COR-L47 (cell line): ENCODE results near the gene SPG7.
A peak's percentile ranks its signal among the peaks of the same experiment; 100 is the strongest.
"Not testable (repeated sequence)": the region's sequence is repeated elsewhere in the genome, so short reads cannot be mapped to it uniquely, and the experiment has no call there.

Experiments
- DNase-seq: peaks from one replicate; lab custom pipeline; 2025; lab: John Stamatoyannopoulos, UW

The SPG7 gene

DNA sequence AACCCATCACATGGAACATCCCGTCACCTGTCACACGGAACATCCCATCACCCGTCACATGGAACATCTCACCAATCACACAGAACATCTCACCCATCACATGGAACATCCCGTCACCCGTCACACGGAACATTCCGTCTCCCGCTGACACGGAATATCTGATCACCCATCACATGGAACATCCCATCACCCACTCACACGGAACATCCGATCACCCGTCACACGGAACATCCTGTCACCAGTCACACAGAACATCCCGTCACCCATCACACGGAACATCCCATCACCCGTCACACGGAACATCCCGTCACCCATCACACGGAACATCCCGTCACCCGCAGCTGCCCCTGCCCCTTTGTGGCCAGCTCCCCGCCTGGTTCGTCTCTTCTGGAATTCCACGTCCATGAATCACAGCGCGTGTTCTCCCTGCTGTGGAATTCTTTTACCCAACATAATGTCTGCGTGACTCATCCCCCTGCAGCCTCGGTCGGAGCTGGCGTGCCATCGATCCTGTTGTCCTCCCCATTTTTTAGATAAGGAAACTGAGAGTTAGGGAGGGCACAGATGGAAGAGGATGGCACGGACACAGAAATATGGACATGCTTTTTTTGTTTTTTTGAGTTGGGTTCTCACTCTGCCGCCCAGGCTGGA lies 73.0 kb downstream of the SPG7 start:
- no peak for DNase-seq

DNA sequence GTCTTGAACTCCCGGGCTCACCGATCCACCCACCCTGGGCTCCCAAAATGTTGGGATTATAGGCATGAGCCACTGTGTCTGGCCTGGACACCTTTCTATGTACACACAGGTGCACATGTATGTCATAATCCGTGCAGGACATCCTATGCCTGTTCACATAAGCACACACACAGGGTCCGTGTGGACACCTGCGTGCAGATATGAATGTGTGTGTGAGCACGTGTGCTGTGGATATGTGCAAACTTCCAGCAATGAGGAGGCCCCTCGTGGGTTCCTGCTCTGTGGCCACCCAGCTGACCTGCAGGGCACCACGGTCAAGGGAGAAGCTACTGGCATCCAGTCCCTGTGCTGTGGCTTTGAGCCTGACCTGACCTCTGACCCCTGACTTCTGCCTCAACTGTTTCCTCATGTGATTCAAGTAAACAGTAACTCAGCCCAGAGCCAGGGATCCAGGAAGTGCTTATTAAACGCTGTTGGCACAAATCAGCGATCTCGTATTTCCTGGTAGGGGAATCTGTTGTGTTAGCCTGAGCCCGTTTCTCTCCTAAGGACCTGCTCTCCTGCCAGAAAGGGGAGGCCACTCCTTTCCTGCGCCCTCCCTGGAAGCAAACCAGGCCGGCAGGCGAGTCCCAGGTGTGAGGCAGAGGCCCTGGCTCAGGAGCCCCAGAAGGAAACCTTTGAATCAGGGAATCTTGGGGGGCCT lies 73.8 kb downstream of the SPG7 start:
- DNase-seq = no peak

DNA sequence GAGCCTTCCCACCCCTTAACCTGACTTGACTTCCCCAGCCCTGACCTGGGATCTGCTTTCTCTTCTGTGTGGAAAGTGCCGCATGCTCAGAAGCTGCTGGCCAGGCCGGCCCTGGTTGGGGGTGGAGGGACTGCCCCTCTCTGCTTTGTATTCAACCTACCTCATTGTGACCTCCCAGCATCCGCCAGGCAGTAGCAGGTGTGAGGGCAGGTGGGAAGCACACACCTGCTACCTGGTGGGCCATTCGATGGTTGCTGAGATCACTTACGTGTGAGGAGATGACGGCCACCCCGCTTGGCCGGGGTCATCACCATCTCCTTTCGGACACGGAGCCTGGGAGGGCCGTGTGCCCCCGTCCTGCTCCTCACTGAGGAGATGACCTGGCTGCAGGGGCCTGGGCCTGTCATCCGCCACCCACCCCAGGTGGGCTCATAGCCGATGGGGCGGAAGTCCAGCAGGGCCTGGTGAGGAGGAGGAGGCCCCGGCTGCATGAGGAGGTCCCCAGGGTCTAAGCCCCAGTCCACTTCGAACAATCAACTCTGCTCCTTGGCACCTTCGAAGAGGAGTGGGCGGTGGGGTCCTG lies 74.5 kb downstream of the SPG7 start:
- DNase-seq = no peak

DNA sequence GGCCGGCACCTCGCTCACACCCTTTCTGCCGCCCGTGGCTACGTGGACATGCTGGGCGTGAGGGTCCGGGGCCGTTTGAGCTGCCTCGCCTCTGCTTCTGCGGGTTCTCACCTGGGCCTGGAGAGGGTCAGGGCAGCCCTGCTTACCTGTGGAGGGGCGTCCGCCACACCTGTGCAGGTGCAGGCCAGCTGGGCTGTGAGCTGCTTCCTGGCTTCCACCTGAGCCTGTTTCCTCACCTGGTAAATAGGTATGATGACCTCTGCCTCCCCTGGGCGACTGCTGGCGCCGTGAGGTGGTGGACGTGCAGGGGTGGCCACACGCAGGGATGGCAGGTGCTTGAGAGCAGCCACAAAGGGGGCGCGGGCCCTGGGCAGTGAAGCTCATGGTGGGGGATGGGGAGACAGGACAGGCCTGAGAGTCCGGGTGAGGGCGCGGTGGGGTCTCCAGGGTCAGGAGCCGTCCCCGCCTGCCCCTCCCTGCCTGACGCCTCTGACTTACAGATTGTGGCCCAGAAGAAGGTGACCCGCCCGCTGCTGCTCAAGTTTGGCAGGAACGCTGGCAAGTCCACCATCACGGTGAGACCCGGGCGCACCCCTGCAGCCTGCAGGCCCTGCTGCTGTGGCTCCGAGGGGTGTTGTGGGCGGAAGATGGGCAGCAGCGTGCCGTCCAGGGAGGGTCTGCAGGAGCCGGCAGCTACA lies 75.1 kb downstream of the SPG7 start:
- DNase-seq = no peak

DNA sequence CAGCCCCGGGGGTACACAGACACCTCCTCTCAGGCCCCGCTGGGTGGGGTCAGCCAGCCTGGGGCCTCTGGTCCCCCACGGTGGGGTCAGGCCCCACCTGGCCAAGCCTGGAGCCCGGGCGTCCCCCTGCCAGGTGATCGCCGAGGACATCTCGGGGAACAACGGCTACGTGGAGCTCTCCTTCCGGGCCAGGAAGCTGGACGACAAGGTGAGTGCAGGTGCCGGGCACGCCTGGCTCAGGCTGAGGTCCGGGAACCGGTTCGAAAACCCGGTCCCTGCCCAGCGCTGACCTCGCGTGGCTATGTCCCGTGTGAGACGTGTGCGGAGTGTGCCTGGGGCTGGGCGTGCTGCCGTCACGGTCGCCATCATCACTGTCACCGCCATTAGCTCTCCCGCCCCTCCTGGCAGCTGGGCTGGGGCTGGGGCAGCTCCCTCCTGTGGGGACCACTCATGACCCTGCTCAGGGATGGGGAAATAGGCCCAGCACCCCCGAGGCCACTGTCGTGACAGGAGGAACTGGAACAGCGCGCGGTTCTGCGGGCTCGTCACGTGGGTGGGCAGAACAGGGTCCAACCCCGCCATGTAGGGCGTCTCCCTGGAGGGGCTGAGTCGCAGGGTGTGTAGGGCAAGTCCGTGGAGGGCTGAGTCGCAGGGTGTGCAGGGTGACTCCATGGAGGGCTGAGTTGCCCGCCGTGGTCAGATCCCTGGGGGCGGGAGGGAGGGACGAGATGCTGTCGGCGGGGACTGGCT lies 75.9 kb downstream of the SPG7 start:
- no peak for DNase-seq

DNA sequence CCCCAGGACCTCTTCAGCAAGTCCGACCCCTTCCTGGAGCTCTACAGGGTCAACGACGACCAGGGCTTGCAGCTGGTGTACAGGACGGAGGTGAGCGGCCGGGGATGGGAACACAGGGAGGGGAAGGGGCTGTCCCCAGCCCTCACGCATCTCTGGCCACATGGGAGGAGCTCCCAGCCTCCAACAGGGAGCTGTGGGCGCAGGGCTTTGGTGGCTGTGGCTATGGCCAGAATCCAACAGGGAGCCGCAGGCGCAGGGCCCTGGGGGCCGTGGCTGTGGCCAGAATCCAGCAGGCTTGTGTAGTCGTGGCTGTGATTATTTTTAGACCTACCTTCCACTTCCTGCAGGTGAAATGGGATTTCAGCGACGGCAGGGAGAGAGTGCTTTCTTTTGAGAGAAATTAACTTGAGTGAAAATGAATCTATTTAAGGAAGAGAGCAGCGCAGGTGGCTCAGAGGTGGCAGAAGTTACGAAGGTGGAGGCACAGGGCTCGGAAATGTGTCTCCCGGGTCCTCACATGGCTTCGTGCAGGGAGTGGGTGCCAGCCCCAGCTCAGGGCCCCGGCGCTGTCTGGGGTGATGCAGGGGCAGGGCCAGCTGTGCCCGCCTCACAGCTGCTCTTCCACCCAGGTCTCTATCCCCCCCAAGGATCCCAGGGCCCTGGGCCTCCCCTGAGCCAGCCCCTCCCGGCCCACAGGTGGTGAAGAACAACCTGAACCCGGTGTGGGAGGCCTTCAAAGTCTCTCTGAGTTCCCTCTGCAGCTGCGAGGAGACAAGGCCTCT lies 76.8 kb downstream of the SPG7 start:
- no peak for DNase-seq

DNA sequence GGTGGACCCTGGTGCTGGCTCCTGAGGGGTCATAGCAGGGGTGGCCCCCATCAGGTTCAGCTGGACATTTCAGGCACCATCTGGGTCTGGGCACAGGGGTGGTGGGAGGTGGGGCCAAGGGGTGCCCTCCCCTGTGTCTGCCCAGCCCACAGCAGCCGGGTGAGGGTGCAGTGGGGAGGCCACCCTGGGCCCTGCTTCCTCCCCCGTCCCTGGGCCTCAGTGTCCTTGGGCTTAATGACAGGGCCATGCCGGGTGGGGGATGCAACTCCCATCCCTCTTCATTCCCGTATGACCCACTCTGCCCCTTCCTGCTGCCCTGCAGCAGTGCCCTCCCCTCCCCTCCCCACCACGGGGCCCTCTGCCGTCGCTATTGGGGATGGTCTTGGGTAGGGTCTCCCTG lies 78.0 kb downstream of the SPG7 start:
- no peak for DNase-seq

DNA sequence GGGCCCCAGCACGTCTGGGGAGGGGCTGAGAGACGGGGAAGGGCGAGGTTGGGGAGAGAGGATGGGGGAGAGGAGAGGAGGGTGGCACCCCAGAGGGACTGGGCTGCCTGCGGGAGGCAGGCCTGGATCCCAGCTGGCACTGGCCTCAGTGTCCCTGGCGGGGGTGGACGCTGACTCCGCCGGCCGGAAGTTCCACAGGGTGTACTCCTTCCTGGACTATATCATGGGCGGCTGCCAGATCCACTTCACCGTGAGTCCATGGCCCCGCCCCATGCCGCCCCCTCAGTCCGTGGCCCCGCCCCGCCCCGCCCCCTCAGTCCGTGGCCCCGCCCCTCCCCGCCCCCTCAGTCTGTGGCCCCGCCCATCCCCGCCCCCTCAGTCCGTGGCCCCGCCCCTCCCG lies 78.7 kb downstream of the SPG7 start:
- DNase-seq = no peak

DNA sequence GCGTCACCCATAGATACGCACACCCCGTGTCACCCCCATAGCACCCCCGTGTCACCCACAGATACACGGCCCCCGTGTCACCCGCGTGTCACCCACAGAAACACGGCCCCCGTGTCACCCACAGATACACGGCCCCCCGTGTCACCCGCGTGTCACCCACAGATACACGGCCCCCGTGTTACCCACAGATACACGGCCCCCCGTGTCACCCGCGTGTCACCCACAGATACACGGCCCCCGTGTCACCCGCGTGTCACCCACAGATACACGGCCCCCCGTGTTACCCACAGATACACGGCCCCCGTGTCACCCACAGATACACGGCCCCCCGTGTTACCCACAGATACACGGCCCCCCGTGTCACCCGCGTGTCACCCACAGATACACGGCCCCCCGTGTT lies 79.5 kb downstream of the SPG7 start:
- not testable (repeated sequence) for DNase-seq

DNA sequence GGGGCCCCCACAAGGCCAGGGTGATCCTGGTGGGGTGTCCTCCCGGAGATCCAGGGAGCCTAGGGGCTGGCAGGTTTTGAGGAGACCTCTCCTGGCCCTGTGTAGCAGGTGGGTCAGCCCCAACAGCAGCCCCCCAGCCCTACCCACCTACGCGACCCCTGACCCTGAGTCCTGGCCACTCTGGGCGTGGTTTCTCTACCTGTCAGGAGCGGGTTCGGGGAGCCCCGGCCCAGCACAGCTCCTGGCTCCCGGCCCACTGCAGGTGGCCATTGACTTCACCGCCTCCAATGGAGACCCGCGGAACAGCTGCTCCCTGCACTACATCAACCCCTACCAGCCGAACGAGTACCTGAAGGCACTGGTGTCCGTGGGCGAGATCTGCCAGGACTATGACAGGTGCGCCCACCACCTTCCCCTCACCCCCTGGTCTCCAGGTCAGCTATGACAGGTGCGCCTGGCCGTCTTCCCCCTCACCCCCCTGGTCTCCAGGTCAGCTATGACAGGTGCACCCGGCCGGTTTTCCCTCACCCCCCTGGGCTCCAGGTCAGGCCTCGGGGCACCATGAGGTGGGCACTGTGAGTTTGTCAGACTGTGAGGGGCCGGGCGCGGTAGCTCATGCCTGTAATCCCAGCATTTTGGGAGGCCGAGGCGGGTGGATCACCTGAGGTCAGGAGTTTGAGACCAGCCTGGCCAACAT lies 80.4 kb downstream of the SPG7 start:
- no peak for DNase-seq

DNA sequence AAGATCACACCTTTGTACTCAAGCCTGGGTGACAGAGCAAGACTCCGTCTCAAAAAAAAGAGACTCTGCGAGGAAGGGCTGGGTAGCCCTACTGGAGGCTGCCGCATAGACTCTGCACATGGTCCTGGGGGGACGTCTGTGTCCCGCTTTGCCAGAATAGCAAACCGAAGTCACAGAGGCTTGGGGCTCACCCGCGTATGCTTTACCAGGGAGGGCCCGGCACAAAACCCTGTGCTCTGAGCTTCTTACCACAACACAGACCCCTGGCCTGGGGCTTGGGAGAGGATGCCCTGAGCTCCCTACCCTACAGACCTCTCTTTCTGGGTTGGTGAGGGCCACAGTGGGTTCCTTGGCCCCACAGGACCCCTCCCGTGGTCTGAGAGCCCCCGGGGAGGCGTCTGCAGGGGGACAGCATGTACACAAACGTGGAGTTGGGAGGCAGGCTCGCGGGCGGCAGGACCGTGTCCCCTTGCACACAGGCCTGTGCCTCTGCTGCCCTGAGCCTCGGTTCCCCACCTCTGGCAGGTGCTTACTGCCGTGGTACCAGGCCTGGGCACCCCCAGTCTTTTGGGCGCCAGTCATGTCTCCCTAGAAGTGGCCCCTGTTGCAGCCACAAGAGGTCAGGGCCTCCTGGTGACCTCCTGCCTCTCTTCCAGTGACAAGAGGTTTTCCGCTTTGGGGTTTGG lies 81.2 kb downstream of the SPG7 start:
- DNase-seq = no peak

DNA sequence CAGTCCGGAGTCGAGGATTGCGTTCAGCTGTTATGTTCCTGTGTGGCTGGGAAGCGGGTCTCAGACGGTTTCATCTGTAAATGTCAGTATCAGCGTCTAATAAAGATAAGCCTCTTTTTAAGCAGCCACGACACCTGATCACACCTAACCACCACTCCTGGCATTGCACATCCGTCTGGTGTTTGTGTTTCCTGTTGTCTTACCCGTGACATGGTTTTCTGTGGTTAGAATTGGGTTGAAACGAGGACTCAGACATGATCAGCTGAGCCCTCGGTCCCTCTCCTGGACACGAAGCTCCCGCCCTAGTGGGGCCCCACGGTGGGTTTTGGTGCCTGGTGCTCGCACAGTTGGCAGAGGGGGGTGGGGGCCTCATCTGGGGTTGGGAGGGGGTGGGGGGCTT lies 85.6 kb downstream of the SPG7 start:
- DNase-seq = no peak

DNA sequence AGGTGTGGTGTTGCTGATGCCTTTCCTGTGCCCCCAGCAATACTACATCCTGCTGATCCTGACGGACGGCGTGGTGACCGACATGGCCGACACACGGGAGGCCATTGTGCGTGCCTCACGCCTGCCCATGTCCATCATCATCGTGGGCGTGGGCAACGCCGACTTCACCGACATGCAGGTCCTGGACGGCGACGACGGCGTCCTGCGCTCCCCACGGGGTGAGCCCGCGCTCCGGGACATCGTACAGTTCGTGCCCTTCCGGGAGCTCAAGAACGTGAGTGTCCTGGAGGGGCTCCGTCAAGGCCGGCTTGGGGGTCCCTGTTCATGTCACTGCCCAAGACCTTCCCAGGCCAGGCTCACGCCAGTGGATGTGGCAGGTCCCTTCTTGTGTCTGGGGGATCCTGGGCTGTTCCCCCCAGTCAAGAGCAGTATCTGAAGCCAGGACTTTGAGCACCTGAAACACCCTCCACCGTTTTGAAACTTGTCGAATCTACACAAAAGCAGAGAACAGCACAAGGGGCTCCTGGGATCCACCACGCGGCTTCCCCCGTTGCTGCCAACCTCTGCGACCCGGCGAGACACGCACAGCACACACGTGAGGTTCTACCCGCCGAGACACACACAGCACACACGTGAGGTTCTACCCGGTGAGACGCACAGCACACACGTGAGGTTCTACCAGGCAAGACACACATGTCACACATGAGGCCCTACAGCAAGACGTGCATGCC lies 87.3 kb downstream of the SPG7 start:
- no peak for DNase-seq

DNA sequence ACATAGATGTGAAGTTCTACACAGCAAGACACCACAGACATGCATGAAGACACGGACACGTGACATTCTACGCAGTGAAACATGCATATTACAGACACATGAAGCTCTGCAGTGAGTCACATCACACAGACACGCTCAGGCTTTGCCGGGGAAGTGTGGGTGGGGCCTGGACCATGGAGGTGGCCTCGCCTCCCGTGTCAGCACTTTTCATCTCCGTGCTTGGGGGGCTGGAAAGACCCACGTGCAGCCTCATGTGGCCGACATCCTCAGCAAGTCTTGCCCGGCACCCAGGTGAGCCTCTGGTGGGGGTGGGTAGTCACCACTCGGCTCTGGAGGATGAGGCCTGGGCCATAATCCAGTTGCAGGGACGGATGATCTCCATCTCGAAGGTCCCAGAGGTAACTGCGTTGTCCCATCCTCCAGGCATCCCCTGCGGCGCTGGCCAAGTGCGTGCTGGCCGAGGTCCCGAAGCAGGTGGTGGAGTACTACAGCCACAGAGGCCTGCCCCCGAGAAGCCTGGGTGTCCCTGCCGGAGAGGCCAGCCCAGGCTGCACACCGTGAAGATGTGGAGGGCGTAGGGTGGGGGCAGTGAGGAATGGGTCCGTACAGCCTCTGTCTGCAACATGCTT lies 88.0 kb downstream of the SPG7 start:
- DNase-seq = no peak

DNA sequence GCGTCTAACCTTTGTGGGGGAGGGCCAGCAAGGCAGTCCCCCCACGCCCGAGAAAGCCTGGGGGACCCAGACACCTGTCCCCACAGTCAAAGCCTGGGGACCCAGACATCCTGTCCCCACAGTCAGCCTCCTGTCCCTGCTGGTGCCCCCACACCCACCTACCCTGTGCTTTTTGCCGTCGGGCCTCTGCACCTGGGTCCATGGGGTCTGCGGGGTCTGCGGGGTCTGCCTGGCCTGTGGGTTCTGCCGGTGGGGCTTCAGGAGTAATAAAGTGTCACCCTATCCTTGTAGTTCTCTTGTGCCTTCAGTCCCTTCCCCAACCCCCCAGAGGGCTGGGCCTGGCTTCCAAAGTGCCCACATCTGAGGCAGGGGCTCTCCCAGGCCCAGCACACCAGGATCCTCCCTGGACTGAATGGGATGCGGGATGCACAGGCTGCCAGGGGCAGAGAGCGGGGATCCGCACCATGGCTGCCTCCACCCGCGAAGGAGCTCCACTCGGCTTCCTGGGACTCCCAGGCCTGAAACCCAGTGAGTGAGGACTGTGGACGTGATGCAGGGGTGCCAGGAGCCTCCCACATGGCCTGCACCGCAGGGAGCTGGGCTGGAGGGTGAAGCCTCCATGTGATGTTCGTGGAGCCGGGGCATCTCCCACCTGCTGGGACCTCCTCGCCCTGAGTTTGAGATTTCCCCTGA lies 88.9 kb downstream of the SPG7 start:
- DNase-seq = no peak

DNA sequence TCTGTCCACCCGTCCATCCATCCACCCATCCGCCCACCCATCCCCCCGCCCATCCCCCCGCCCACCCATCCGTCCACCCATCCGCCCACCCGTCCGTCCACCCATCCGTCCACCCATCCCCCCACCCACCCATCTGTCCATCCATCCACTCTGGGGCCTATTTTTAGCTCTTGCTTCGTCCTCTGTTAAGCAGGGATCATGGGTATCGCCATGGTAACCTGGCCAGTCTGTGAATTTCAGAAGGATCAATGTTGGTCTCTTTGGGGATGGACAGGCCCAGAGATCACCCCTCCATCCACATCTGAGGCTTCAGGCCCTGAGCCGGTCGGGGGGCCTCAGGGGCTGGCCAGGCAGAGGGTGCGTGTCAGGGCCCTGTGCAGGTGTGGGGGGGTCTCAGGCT lies 90.0 kb downstream of the SPG7 start:
- no peak for DNase-seq

DNA sequence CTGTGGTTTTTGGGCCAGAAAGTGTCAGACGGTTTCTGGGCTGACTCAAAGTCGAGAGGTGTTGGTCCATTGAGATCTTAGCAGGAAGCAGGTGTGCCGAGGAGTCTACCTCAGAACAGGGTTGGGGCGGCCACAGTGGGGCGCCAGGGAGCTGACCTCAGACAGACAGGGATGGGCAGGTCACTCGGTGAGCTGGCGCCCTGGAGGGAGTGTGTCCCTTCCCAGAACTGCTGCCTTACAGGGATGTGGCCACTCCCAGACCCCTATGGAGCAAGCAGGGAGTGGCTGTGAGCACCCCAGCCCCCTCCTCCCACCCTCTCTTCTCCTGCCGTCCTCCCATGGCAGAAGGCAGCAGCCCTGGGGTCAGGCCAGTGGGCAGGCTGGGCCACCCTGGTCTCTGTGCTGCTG lies 91.3 kb downstream of the SPG7 start:
- DNase-seq = peak; percentile 47

DNA sequence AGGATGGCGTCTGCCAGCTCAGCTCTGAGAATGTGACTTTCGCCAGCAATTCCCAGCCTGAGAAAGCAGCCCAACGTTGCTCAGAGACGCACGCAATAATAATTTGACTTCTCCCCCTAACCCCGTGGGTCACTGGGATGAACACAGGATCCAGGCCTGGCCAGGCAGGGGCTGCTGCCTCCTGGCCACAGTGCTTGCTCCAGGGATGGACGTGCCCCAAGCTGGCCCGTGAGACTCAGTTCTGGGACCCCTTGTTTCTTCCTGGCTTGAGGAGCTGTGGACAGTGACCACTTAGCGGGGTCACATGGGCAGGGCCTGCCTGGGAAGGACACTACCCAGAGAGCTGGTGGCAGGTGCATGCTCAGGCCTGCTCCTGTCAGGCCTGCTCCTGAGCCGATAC lies 91.7 kb downstream of the SPG7 start:
- DNase-seq = no peak

DNA sequence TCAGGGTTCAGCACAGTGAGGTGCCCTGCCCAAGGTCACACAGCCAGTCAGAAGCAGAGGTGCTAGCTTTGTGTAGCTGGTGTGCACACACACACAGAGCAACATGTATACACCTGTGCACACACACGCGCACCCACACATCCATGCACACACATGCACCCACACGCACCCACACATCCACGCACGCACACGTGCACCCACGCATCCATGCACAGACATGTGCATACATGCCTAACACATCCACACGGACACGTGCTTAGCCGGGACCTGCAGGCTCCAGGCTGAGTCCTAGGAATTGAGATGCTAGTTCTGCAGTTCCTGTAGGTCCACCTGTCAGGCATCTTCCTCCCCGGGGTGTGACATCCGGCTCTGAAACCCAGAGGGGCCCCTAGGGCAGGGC lies 92.2 kb downstream of the SPG7 start:
- no peak for DNase-seq
